Measurements from ENCODE around the gene CBLL2.
"Not testable (repeated sequence)": the region's sequence is repeated elsewhere in the genome, so short reads cannot be mapped to it uniquely, and the experiment has no call there.

Gene CBLL2

GRCh38 chrX:22272613-22273012 lies at the start of gene CBLL2:
CBLL2 (plus strand) TSS chrX:22272913; CDS start chrX:22272992, 79 bp downstream.
- no peak for DNase-seq

GRCh38 chrX:22234380-22234779 lies 38.3 kb upstream of the CBLL2 start:
- DNase-seq, result no peak

GRCh38 chrX:22237479-22237878 lies 35.2 kb upstream of the CBLL2 start:
- DNase-seq, result no peak

- DNase-seq, result no peak
Observed at GRCh38 chrX:22246620-22247019, 26.1 kb upstream of the CBLL2 start.

- no peak for DNase-seq
Observed at GRCh38 chrX:22247169-22247568, 25.5 kb upstream of the CBLL2 start.

- no peak for DNase-seq
Observed at GRCh38 chrX:22248401-22248800, 24.3 kb upstream of the CBLL2 start.

GRCh38 chrX:22249371-22249770 lies 23.3 kb upstream of the CBLL2 start:
- no peak for DNase-seq

- no peak for DNase-seq
Observed at GRCh38 chrX:22268706-22269105, 4.0 kb upstream of the CBLL2 start.

GRCh38 chrX:22273714-22274317 lies 1.1 kb downstream of the CBLL2 start:
- no peak for DNase-seq

GRCh38 chrX:22276781-22277180 lies 4.1 kb downstream of the CBLL2 start:
- no peak for DNase-seq

GRCh38 chrX:22278375-22278774 lies 5.7 kb downstream of the CBLL2 start:
- DNase-seq, result no peak

GRCh38 chrX:22289209-22289608 lies 16.5 kb downstream of the CBLL2 start:
- not testable (repeated sequence) for DNase-seq

- no peak for DNase-seq
Observed at GRCh38 chrX:22296871-22297270, 24.2 kb downstream of the CBLL2 start.

GRCh38 chrX:22300130-22300529 lies 27.4 kb downstream of the CBLL2 start:
- peak; percentile 78 for DNase-seq

- DNase-seq, result no peak
Observed at GRCh38 chrX:22310779-22311178, 38.1 kb downstream of the CBLL2 start.

GRCh38 chrX:22313766-22314165 lies 41.1 kb downstream of the CBLL2 start:
- no peak for DNase-seq

GRCh38 chrX:22314211-22314610 lies 41.5 kb downstream of the CBLL2 start:
- no peak for DNase-seq

- no peak for DNase-seq
Observed at GRCh38 chrX:22314692-22315091, 42.0 kb downstream of the CBLL2 start.

GRCh38 chrX:22315151-22315550 lies 42.4 kb downstream of the CBLL2 start:
- DNase-seq, result no peak

- no peak for DNase-seq
Observed at GRCh38 chrX:22320236-22320873, 47.6 kb downstream of the CBLL2 start.

GRCh38 chrX:22323541-22323940 lies 50.8 kb downstream of the CBLL2 start:
- DNase-seq, result no peak

All from DMS 273 treated with DMSO at 0.1 percent for 48 hours (cell line).